CD8-positive, alpha-beta memory T cell (primary cell): ENCODE measurements around the gene ABLIM1. TPM values are rescaled to one million over a fixed set of nuclear protein-coding genes. Genes with fewer than 3 reads are reported as not detected.
A peak's percentile ranks its signal among the peaks of the same experiment; 100 is the strongest.

ENCODE experiments used
- CTCF ChIA-PET: fragments of 350-600 bp; sonication (Branson Sonifier 250); formaldehyde crosslinking; loops from one replicate; lab custom pipeline; 2021; ENCODE audit warnings: antibody characterized with exemption; lab: Charles Lee
- POLR2A ChIA-PET: fragments of 350-600 bp; sonication (Branson Sonifier 250); formaldehyde crosslinking; loops from one replicate; lab custom pipeline; 2021; ENCODE audit warnings: antibody characterized with exemption; lab: Charles Lee
- DNase-seq, 5 donors: peaks; one replicate each; pipeline versions ENCODE4 v3.0.0 to v3.0.0-alpha.2; 2020 to 2022; ENCODE audit warnings: mixed read lengths in 1 of 5
- H3K27ac ChIP-seq: one replicate; pipeline ENCODE4 v1.7.0; 2013; ENCODE audit warnings: low read depth, mild to moderate bottlenecking, low read length, moderate library complexity
- H3K27me3 ChIP-seq: 2 replicates; pipeline ENCODE4 v1.7.0; 2013; ENCODE audit warnings: low read length, mild to moderate bottlenecking; ENCODE audit not compliant: insufficient read depth, poor library complexity, severe bottlenecking
- H3K36me3 ChIP-seq: 2 replicates; pipeline ENCODE4 v1.7.0; 2013; ENCODE audit warnings: mild to moderate bottlenecking, low read length, moderate library complexity; ENCODE audit not compliant: insufficient read depth
- H3K4me1 ChIP-seq: 2 replicates; pipeline ENCODE4 v1.7.0; 2013; ENCODE audit warnings: mild to moderate bottlenecking, low read length, moderate library complexity; ENCODE audit not compliant: insufficient read depth
- H3K4me3 ChIP-seq: 2 replicates; pipeline ENCODE4 v1.7.0; 2013; ENCODE audit warnings: mild to moderate bottlenecking, low read length
- H3K9me3 ChIP-seq: 2 replicates; pipeline ENCODE4 v1.7.0; 2013; ENCODE audit warnings: mild to moderate bottlenecking, low read length
- H3K27ac Mint-ChIP-seq, 8 donors: one replicate each; pipeline ENCODE4 v1.8.0; 2020 to 2021; ENCODE audit warnings: mixed read lengths in 8 of 8, mild to moderate bottlenecking in 6 of 8, inconsistent platforms in 3 of 8, moderate library complexity in 3 of 8
- H3K27me3 Mint-ChIP-seq, 2 donors: one replicate each; pipeline ENCODE4 v1.8.0; 2020 to 2021; ENCODE audit warnings: mixed read lengths in 2 of 2, mild to moderate bottlenecking in 1 of 2, moderate library complexity in 1 of 2
- H3K36me3 Mint-ChIP-seq, 3 donors: one replicate each; pipeline ENCODE4 v1.8.0; 2020 to 2021; ENCODE audit warnings: mixed read lengths in 3 of 3, inconsistent platforms in 1 of 3, mild to moderate bottlenecking in 1 of 3
- H3K4me1 Mint-ChIP-seq, 3 donors: one replicate each; pipeline ENCODE4 v1.8.0; 2020 to 2021; ENCODE audit warnings: mixed read lengths in 3 of 3, inconsistent platforms in 1 of 3, mild to moderate bottlenecking in 1 of 3
- H3K4me3 Mint-ChIP-seq, 7 donors: one replicate each; pipeline ENCODE4 v1.8.0; 2020 to 2021; ENCODE audit warnings: mixed read lengths in 7 of 7, mild to moderate bottlenecking in 6 of 7, moderate library complexity in 4 of 7, inconsistent platforms in 2 of 7
- H3K9me3 Mint-ChIP-seq, 5 donors: one replicate each; pipeline ENCODE4 v1.8.0; 2020 to 2022; ENCODE audit warnings: mixed read lengths in 5 of 5, mild to moderate bottlenecking in 3 of 5, moderate library complexity in 2 of 5, inconsistent platforms in 1 of 5
- polyA plus RNA-seq: library from polyadenylated mRNA; unstranded; fragments of 300-500 nt; fragmentation: Illumina TruSeq; gene quantifications from one replicate; pipeline ENCODE4 v1.2.3, GENCODE V29; 2021
- total RNA-seq, 2 experiments: library from RNA; stranded (reverse); gene quantifications; one replicate each; pipeline ENCODE4 v1.2.3, GENCODE V29; 2021

ABLIM1 gene
- total and polyA plus RNA-seq, 3 experiments from 2014 or later = 45.8 to 123 (median 48.3) TPM

DNA sequence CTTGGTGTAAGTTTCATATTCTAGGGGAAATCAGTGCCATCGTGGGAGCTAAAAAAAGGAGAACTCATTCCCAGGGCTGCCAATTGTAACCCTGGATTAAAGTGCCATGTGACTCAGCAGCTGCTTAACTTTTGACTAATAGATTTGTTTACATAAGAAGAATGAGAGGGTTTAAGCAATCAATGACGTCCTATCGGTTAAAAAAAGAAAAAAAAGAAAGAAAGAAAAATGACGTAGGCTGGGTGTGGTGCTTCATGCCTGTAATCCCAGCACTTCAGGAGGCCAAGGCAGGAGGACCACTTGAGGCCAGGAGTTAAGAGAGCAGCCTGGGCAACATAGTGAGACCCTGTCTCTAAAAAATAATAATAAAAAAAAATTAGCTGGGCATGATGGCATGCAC lies 137.6 kb downstream of the ABLIM1 start:
- H3K36me3 Mint-ChIP-seq = peaks cover 0 to 69% (median 12%) of the 10 kb centered on the region in 3 donors
- Histone ChIP-seq H3K4me1 (peaks cover 97% of the 10 kb centered on the region), H3K27me3 (no peaks in the 10 kb centered on the region), H3K9me3 (no peaks in the 10 kb centered on the region), H3K36me3 (no peaks in the 10 kb centered on the region), H3K4me3 (peak overlapping the region; percentile 33), H3K27ac (no peak overlapping the region)
- H3K4me3 Mint-ChIP-seq = peak overlapping the region in 3 of 7 donors; percentile 22 to 54 (median 36)
- H3K27ac Mint-ChIP-seq = peak overlapping the region in 4 of 8 donors; percentile 4 to 61 (median 28)
- peaks cover 80 to 99% (median 99%) of the 10 kb centered on the region in 3 donors for H3K4me1 Mint-ChIP-seq
- POLR2A ChIA-PET = no interaction called here
- CTCF ChIA-PET = interaction anchor here (1.1 to 1.5 kb wide), 3 partner anchors 49 to 338 kb away, joined by 3 to 6 read pairs (median 3); partner anchors contain the start of gene FHIP2A
- peak in 1 of 5 donors; percentile 63 for DNase-seq
- no peaks in the 10 kb centered on the region for H3K27me3 Mint-ChIP-seq
- no peaks in the 10 kb centered on the region for H3K9me3 Mint-ChIP-seq

DNA sequence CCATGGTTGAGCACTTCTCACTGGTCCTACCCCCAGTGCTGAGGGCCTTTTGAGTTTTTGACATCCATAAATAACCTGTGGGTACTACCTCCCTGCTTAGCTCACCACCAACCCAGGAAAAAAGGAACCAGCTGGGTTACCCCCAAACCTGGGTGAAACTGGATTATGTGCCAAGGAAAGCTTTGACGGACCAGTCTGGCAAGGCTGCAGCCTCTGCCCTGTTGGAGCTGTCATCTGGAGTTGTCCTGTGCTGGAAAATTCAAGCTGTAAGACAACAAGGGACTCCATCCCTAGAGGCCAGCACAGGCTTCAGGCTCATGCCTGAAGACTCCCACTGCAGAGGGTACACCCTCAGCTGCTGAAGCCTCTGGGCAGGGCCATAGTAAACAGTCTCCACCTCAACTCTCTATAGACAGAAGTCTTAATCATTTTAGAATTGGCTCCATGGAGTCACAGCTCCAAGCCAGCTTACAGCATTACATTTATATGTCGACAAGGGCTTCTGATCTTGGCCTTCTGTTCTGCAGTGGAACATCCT lies 138.2 kb downstream of the ABLIM1 start:
- H3K27ac Mint-ChIP-seq = peak overlapping the region in 3 of 8 donors; percentile 42 to 86 (median 68)
- Histone ChIP-seq H3K36me3 (no peaks in the 10 kb centered on the region), H3K4me1 (peaks cover 97% of the 10 kb centered on the region), H3K4me3 (peak overlapping the region; percentile 33), H3K9me3 (no peaks in the 10 kb centered on the region), H3K27ac (no peak overlapping the region), H3K27me3 (no peaks in the 10 kb centered on the region)
- H3K9me3 Mint-ChIP-seq = no peaks in the 10 kb centered on the region
- no peak for DNase-seq
- ChIA-PET CTCF (interaction anchor here (1.1 to 1.5 kb wide), 4 partner anchors 27 to 339 kb away, joined by 3 to 6 read pairs (median 3); partner anchors contain the start of gene FHIP2A), POLR2A (no interaction called here)
- peaks cover 0 to 69% (median 12%) of the 10 kb centered on the region in 3 donors for H3K36me3 Mint-ChIP-seq
- H3K4me3 Mint-ChIP-seq = peak overlapping the region in 2 of 7 donors; percentile 22 to 54
- H3K4me1 Mint-ChIP-seq = peaks cover 78 to 100% (median 99%) of the 10 kb centered on the region in 3 donors
- no peaks in the 10 kb centered on the region for H3K27me3 Mint-ChIP-seq

DNA sequence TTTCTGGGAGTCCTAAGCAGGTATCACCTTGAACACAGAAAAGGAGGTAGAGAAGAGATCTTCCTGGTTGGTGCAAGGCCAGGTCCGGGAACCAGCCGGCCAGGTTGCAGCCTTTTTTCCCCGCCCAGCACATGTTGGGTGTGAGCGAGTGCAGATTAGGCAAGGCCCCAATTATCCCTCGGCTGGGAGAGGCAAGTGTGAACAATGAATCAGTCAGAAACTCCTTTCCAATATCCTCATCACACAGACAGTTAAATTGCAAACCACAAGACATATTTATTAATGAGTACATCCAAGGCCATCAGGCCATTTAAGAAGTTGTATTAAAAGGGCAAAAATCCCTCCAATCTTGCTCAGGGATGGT lies 138.8 kb downstream of the ABLIM1 start:
- H3K27ac ChIP-seq = no peak overlapping the region
- H3K4me1 ChIP-seq = peaks cover 98% of the 10 kb centered on the region
- POLR2A ChIA-PET = no interaction called here
- CTCF ChIA-PET = interaction anchor here (1.0 to 1.4 kb wide), 4 partner anchors 13 to 302 kb away, joined by 3 to 6 read pairs (median 4); partner anchors contain the start of gene FHIP2A
- no peaks in the 10 kb centered on the region for H3K27me3 ChIP-seq
- no peaks in the 10 kb centered on the region for H3K36me3 ChIP-seq
- Mint-ChIP-seq H3K4me1 (peaks cover 77 to 100% (median 98%) of the 10 kb centered on the region in 3 donors), H3K27ac (peak overlapping the region; percentile 19 to 86 (median 46)), H3K36me3 (peaks cover 0 to 68% (median 14%) of the 10 kb centered on the region in 3 donors), H3K27me3 (no peaks in the 10 kb centered on the region), H3K4me3 (peak overlapping the region in 4 of 7 donors; percentile 35 to 67 (median 48)), H3K9me3 (no peaks in the 10 kb centered on the region)
- no peaks in the 10 kb centered on the region for H3K9me3 ChIP-seq
- no peak for DNase-seq
- peak overlapping the region; percentile 33 for H3K4me3 ChIP-seq

DNA sequence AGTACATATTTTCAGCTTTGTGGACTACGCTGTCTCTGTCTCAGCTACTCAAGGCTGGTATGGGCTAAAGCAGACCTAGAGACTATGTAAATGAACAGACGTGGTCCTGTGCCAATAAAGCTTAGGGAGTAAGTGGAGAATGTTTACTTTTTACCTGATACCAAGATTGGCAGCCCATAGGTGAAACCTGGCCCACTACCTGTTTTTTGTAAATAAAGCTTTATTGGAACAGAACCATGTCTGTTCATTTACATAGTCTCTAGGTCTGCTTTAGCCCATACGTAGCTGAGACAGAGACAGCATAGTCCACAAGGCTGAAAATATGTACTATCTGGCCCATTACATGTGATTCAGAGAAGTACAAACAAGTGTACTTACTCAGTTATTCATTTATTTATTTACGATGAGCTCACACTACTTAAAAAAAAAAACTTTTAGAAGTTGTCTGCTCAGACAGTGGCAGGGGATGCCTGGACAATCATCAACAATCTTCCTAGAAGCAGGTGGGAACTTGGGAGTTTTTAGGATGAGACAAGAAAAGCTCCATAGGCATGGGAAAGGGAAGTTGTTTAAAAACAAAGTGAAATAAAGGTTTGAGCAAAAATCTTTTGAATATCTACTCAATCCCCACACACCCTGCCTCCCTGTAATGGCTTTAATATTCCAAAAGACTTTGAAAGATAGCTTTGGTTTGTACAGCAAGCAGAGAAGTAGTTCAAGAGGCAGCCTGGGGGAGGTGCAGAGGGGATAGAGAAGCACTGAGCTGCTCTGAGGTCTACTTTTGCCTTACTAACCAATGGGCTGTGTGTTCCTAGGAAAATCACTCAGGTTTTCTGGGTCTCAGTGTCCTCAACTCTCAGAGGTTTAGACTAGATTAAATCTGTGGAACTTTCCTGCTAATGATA lies 139.4 kb downstream of the ABLIM1 start:
- POLR2A ChIA-PET = no interaction called here
- Mint-ChIP-seq H3K4me1 (peaks cover 75 to 100% (median 97%) of the 10 kb centered on the region in 3 donors), H3K27ac (peak overlapping the region in 6 of 8 donors; percentile 19 to 86 (median 46)), H3K4me3 (peak overlapping the region in 3 of 7 donors; percentile 35 to 67 (median 54)), H3K27me3 (no peaks in the 10 kb centered on the region), H3K9me3 (no peaks in the 10 kb centered on the region), H3K36me3 (peaks cover 0 to 66% (median 14%) of the 10 kb centered on the region in 3 donors)
- no peaks in the 10 kb centered on the region for H3K9me3 ChIP-seq
- no peak for DNase-seq
- peak overlapping the region; percentile 33 for H3K4me3 ChIP-seq
- no peak overlapping the region for H3K27ac ChIP-seq
- CTCF ChIA-PET = interaction anchor here (0.6 to 1.5 kb wide), 7 partner anchors 7 to 47 kb away, joined by 3 to 6 read pairs (median 4); no protein-coding TSS in a partner anchor
- peaks cover 98% of the 10 kb centered on the region for H3K4me1 ChIP-seq
- H3K36me3 ChIP-seq = no peaks in the 10 kb centered on the region
- no peaks in the 10 kb centered on the region for H3K27me3 ChIP-seq

DNA sequence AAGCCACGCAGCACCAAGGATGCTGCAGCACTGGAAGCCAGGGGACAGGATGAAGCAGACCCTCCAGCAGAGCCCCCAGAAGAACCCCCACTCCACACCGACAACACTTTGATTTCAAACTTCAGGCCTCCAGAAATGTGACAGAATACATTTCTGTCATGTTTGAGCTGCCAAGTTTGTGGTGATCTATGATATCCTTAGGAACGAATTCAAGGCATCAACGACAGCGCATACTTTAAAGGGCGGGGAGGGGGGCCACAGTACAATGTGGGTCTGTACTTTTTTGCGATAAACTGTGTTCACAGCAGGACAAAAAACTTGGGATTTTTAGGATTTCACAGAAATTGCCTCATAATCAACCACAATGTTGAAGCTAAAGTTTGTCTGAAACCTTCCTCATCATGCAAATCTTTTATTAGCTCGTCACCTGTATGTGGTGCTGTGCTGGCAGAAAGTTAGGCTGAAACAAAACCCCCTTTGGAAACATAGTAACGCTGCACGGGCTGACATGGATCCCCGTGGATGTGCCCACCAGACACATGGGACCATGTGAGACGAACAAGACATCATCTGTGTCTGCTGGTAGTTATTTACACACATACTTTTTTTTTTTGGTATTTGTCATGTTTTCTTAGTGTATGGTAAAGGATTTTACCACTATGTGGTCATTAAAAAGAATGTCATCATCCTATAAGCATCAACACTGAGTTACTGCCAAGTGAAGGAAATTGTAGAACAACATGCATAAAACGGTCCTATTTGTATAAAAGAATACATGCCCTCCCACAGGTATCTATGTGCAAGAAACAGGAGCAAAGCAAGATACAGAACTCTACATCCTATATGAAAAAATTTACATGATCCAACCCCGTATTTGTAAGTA lies 140.5 kb downstream of the ABLIM1 start:
- Mint-ChIP-seq H3K4me3 (peak overlapping the region in 3 of 7 donors; percentile 7 to 54 (median 38)), H3K27me3 (no peaks in the 10 kb centered on the region), H3K36me3 (peaks cover 0 to 65% (median 14%) of the 10 kb centered on the region in 3 donors), H3K27ac (peak overlapping the region in 6 of 8 donors; percentile 34 to 91 (median 58)), H3K9me3 (no peaks in the 10 kb centered on the region), H3K4me1 (peaks cover 79 to 100% (median 97%) of the 10 kb centered on the region in 3 donors)
- Histone ChIP-seq H3K36me3 (no peaks in the 10 kb centered on the region), H3K27ac (no peak overlapping the region), H3K27me3 (no peaks in the 10 kb centered on the region), H3K9me3 (no peaks in the 10 kb centered on the region), H3K4me1 (peaks cover 98% of the 10 kb centered on the region), H3K4me3 (no peak overlapping the region)
- CTCF ChIA-PET = interaction anchor here (1.4 to 1.5 kb wide), 2 partner anchors 8 to 46 kb away, joined by 4 to 6 read pairs; no protein-coding TSS in a partner anchor
- POLR2A ChIA-PET = no interaction called here
- no peak for DNase-seq

DNA sequence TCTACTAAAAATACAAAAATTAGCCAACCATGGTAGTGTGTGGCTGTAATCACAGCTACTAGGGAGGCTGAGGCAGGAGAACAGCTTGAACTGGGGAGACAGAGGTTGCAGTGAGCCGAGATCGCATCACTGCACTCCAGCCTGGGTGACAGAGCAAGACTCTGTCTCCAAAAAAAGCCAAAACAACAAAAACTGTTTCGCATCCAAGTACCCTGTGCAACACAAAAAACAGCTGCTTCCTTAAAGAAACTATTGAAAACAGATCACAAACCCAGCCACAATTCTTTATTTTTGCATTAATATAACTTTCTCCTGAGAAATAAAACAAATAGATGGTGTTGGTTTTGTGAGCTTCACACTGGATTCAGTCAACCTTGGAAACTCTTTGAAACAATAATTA lies 141.7 kb downstream of the ABLIM1 start:
- peaks cover 98% of the 10 kb centered on the region for H3K4me1 ChIP-seq
- peaks cover 3% of the 10 kb centered on the region for H3K36me3 ChIP-seq
- Mint-ChIP-seq H3K27me3 (peaks cover 0 to 2% of the 10 kb centered on the region in 2 donors), H3K9me3 (no peaks in the 10 kb centered on the region), H3K4me1 (peaks cover 80 to 100% (median 97%) of the 10 kb centered on the region in 3 donors), H3K4me3 (no peak overlapping the region), H3K36me3 (peaks cover 0 to 68% (median 17%) of the 10 kb centered on the region in 3 donors), H3K27ac (peak overlapping the region in 2 of 8 donors; percentile 22 to 24)
- no peak overlapping the region for H3K4me3 ChIP-seq
- no peak for DNase-seq
- no peak overlapping the region for H3K27ac ChIP-seq
- ChIA-PET POLR2A (no interaction called here), CTCF (interaction anchor here (1.9 kb wide), 1 partner anchor 45 kb away, joined by 6 read pairs; no protein-coding TSS in a partner anchor)
- no peaks in the 10 kb centered on the region for H3K27me3 ChIP-seq
- no peaks in the 10 kb centered on the region for H3K9me3 ChIP-seq

DNA sequence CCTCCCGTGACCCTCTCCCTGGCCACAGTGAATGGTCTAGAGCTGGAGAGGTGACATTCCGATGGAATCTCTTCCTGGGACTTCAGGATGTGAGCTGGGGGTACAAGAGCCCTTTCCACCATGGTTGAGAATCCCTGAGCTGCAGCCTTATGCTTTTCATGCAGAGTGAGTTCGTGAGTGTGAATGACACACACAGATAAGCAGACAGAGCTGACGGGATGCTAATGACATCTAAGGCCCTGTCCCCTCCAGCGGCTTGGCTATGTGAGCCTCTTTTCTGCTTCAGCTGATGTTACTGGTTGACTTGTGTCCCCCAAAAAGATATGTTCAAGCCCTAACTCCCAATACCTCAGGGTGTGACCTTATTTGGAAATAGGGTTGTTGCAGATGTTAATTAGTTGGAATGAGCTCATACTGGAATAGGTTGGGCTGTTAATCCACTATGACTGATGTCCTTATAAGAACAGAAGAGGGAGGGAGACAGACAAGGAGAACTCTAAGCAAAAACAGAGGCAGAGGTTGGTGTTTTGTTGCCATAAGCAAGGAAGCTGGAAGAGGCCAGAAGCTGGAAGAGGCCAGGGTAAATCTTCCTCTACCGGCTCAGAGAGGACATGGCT lies 142.7 kb downstream of the ABLIM1 start:
- peaks cover 74 to 97% (median 95%) of the 10 kb centered on the region in 3 donors for H3K4me1 Mint-ChIP-seq

More for the DNA sequence above, 142.7 kb downstream of the ABLIM1 start:
- peaks cover 3% of the 10 kb centered on the region for H3K36me3 ChIP-seq
- no peak overlapping the region for H3K4me3 ChIP-seq
- H3K27me3 ChIP-seq = no peaks in the 10 kb centered on the region
- ChIA-PET CTCF (interaction anchor here (1.9 kb wide), 1 partner anchor 44 kb away, joined by 6 read pairs; no protein-coding TSS in a partner anchor), POLR2A (no interaction called here)
- Mint-ChIP-seq H3K27me3 (peaks cover 0 to 2% of the 10 kb centered on the region in 2 donors), H3K4me3 (no peak overlapping the region), H3K9me3 (no peaks in the 10 kb centered on the region), H3K27ac (peak overlapping the region in 5 of 8 donors; percentile 7 to 80 (median 24)), H3K36me3 (peaks cover 0 to 62% (median 16%) of the 10 kb centered on the region in 3 donors)
- H3K4me1 ChIP-seq = peaks cover 89% of the 10 kb centered on the region
- H3K27ac ChIP-seq = no peak overlapping the region
- DNase-seq = no peak
- H3K9me3 ChIP-seq = no peaks in the 10 kb centered on the region
